GM12874 (cell line): ENCODE results near the gene COIL.

Experiments
- TF ChIP-seq, protein P1 (sequence below): IDR thresholded peaks from 2 replicates; pipeline ENCODE4 v1.5.1; 2011; ENCODE audit warnings: low read depth, mild to moderate bottlenecking, control low read depth, low read length, moderate library complexity; ENCODE audit not compliant: insufficient read depth

Gene COIL

DNA sequence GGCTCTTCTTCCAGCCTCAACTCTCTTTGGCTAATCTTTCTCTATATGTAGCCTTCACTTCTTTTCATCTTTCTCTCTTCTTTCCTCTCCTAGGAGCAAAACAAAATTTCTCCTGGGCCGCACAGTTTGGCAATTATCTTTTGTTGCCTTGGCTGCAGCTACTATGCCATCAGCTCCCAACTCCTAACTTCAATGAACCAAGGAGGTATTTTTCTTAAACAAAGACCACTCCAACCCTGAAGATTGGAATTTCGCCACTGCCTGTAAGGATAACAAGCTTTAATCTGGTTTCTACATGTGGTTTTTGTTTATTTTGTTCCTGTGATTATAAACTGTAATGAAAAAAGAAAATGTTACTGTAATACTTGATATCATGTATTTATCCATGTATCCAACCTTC, 14.8 kb upstream of the COIL start:
- TF ChIP-seq, protein P1, sequence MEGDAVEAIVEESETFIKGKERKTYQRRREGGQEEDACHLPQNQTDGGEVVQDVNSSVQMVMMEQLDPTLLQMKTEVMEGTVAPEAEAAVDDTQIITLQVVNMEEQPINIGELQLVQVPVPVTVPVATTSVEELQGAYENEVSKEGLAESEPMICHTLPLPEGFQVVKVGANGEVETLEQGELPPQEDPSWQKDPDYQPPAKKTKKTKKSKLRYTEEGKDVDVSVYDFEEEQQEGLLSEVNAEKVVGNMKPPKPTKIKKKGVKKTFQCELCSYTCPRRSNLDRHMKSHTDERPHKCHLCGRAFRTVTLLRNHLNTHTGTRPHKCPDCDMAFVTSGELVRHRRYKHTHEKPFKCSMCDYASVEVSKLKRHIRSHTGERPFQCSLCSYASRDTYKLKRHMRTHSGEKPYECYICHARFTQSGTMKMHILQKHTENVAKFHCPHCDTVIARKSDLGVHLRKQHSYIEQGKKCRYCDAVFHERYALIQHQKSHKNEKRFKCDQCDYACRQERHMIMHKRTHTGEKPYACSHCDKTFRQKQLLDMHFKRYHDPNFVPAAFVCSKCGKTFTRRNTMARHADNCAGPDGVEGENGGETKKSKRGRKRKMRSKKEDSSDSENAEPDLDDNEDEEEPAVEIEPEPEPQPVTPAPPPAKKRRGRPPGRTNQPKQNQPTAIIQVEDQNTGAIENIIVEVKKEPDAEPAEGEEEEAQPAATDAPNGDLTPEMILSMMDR, result no peak

DNA sequence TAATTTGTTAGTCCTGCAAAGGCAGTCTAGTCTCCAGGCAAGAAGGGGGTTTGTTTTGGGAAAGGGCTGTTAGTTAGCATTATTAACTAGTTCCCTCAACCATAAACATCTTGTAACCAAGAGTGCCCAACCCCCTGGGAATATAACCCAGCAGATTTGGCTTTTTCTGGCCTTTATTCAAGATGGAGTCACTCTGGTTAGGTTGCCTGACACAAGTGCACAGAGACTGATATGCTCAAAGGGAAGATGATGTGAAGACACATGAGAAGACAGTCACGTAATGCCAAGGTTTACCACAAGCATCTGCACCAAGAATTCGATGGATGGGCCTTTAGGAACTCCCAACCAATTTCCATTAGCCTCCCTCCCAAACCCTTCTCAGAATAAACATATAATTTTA, 13.2 kb upstream of the COIL start:
- TF ChIP-seq, protein P1, result no peak

- TF ChIP-seq, protein P1, result no peak
These were observed 12.7 kb upstream of the COIL start for GRCh38 chr17:56973520-56973919.

DNA sequence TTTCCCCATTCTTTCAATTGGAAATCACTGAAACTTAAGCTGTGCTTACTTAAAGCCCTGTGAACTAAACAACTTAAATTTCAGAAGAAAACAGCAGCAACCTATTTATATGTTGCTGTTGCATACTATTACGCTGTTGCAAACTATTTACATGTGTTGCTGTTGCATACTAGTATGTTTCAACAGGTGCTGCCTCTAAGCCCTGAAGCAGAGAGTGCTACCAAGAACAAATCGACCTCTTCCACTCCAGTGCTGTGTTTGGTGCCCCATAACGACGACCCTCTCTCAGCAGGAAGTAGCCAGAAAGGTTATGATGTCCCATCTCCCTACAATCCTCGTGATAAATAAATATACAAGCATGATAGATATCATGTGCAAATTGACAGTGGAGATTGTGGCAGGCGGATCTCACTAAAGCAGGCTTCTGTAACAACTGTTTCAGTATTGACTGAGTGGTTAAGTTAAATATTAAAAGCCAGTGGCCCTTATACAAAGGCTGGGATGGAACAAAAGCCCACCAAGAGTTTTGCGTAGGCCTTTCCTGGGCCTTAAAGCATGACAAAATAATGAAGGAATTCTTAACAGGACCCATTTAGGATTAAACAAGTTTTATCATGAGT, 11.4 kb upstream of the COIL start:
- TF ChIP-seq, protein P1, result no peak

- TF ChIP-seq, protein P1, result no peak
These were observed 10.1 kb upstream of the COIL start for GRCh38 chr17:56970974-56971373.

- TF ChIP-seq, protein P1, result no peak
These were observed 5.5 kb upstream of the COIL start for GRCh38 chr17:56966338-56966737.

- TF ChIP-seq, protein P1, result no peak
These were observed 3.9 kb downstream of the COIL start for GRCh38 chr17:56956992-56957391.
